ENCODE data around the gene NFIB.

The NFIB gene

DNA sequence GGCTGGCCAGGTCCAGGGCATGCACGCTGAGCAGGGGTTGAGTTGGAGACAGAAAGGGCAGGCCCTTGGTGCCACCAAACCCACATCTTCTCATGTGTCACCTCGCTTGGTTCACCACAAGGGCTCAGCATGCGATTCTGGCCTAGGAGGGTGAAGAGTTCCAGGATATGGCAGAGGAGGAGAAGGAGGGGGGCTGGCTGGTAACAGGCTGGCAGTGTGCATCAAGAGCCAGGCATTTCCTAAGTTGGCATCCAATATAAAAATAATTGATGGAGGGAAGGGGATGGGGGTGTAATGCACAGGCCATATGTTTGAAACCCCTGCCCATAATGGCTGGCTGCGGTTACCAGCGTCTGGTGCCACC is 255.6 kb downstream of the NFIB start:
- DNase-seq, result peak; percentile 80

DNA sequence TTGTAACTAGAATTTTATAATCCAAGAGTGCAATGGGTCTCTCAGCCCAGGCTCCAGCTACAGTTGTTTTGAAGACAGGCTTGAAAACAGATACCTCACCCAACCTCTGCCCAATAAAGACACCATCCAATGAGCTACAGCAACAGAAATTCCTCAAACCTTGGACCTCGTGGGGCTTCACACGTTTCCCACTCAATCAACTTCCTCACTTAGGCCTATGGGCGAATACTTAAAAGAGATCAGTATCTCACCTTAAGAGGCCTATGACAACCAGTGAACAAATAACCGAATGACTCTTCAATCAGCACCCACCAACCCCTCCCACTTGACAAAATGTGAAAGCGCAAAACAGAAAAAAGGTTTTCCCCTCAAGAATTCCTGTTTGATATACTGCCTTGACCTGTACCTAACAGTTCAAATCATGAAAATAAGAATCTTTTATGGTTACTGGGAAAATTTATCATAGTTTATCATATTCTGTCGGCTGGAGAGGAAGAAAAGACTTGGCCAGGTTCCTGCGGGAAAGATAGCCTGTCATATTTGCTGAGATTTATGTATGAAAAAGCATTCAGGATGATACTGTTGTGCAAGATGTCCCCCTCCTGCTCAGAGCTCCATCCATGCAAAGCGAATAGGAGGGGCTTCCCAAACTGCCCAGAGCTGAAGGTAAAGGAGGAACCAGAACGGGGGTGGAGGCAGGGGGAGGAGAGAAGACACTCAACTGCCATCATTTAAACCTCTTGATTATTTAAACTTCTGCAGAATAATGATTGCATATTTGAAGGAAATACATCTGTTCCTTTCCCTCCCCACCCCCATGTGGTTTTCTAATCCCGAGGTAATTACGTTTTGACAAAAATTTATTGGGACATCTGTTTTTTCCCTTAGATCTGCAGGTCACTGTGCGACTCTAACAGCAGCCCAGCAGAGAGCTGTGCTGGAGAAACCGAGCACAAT is 256.3 kb downstream of the NFIB start:
- peak; percentile 80 for DNase-seq

DNA sequence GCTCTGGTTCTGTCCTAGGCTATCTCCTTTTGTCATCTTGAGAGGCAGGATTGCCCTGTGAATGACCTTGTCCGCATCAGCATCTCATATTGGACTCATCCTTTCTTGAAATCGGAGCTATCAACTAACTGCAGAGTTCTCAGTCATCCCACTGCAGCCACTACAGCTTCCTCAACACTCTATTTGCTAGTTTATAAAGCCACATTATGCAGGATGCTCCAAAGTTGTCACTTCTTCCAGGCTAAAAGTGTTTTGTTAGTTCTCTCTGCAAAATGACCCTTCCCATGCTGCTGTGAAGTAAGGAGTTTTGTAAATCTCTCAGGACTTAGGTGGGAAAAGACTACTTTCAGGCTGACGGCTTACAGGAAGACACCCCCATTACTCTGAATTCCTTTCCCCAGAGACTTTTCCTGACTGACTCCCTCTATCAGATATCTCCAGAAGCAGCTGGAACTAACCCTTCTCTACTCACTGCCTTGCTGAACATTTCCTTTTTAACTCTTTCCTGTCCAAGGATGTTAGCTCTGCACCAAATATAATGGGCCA is 257.6 kb downstream of the NFIB start:
- peak; percentile 20 for DNase-seq

DNA sequence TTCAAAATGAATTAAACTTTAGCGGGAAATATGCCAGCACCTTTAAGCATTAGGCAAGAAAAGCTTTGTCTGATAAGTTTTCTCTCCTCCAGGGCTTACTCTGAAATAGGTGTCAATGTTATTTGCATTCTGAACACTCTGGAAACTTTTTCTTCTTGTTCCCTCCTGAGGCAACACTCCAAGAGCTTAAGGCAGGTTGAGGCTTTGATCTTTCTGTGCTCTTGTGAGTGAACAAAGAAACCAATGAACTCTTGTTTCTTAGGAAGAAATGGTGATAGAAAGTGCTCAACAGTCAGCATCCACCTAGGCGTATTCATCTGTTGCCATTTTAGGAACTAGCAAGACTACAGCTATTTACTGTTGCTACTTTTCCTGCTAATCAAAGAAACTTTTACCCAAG is 259.8 kb downstream of the NFIB start:
- DNase-seq, result no peak

DNA sequence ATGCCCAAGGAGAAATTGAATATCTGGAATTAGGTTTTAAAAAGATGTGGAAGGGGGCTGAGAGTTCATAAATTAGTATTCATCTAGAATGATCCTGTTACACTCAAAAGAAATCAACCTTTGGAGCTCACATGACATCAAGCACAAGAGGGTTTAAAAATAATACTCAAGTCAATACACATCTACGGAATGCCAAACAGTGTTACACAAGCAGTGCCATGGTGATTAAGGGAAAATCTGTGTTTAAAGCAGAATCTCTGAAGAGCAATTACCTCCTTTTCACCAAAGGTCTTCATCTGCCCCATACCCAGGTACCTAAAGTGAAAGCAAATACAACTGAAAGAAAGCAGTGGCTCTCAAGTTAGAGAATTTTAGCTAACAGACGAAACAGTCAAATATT is 261.6 kb downstream of the NFIB start:
- DNase-seq, result no peak

DNA sequence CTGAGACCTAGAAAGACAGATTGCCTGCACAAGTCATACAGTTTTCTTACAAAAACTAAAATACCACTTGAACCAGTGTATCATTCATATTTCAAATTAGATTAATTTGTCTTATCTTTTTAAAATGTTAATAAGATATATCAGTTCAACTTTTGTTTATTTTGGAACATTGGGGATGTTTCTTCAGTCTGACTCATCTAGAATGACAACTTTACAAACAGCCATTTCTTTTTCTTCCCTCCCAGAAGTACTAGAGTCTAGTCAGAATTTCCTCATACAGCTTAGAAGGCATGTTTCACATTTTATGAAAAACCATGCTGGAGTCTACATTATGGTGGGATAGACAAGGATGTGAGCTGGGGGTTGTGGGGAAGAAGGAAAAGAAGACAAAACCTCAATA is 262.5 kb downstream of the NFIB start:
- no peak for DNase-seq

DNA sequence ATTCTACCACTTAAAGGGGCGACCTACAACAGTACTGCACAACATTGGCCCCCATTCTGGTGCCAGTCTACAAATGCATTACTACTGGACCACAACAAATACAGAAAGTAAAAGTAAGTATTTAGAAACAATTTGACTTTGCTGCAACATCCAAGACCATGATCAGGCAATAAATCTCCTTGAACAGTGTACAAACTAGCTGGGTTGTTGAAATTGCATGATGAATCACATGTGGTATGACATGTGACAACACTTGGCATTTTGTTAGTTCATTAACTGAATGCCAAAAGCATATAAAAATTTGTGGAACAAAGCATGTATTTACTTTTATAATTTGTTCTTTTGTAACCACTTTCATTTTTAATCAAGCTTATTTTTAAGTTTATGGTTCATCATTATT is 270.5 kb downstream of the NFIB start:
- DNase-seq, result no peak

DNA sequence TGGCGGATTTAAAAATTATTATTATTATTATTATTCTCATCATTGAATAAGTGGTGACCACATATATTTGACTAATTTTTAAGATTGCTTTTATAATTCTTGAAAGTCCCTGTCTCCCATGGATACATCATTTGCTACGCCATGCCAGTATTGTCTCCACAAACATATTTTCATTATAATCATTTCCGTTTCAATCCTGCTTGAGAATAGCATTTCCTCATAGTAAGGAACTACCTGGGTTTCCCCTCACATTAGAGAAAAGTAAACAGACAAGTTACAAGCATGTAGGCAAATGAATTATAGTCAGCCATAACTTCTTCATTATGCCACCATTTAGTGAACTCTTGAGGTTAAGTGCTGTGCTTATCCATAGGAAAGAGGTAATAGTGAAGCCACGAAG is 276.6 kb downstream of the NFIB start:
- peak; percentile 38 for DNase-seq

DNA sequence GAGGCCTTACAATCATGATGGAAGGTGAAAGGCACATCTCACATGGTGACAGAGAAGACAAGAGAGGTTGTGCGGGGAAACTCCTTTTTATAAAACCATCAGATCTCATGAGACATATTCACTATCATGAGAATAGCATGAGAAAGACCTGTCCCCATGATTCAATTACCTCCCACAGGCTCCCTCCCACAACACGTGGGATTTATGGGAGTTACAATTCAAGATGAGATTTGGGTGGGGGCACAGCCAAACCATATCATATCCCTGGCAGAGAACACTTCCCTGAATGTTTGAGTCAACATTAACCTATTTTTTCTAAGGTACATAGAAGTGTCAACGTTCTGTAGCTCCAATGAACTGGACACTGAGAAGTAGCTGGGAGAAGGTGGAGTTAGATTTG is 280.9 kb downstream of the NFIB start:
- DNase-seq, result peak; percentile 30

Measured in NCI-H69 (cell line).